COLO829 (cell line): Measurements from ENCODE around the gene TXLNB.
A peak's percentile ranks its signal among the peaks of the same experiment; 100 is the strongest.

Experiments used
- DNase-seq: peaks from one replicate; pipeline ENCODE4 v3.0.0; 2012; ENCODE audit warnings: low spot score

TXLNB gene

GRCh38 chr6:139270249-139270648, 21.5 kb downstream of the TXLNB start:
- DNase-seq: no peak

DNA sequence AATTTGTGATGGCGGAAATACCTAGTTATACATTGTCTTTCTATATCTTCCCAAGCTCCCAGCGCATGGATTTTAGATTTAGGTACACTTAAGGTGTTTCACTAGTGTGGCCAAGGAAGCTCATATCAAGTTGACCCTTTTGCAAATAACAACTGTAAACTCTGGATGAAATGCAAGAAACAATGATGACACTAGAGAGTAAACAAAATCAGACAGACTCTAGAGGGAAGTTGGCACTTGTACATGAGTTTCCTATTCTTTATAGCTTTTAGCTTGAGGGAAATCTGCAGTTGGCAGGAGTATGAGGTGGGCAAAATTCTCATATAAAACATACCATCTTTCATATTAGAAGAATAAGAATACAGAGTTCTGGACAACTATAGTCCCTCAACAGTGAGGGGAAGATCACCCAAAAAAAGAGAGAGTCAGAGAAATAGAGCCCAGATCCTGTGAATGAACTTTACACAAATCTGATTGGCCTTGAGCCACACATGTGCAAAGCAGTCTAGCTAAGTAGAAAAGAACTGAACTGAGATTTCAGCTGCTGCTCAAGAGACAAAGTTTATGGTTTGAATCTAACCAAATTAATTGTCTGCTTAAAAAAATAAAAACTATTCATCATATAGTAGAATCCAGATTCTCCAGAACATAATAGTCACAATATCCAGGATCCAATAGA, 26.1 kb downstream of the TXLNB start:
- no peak for DNase-seq

DNA sequence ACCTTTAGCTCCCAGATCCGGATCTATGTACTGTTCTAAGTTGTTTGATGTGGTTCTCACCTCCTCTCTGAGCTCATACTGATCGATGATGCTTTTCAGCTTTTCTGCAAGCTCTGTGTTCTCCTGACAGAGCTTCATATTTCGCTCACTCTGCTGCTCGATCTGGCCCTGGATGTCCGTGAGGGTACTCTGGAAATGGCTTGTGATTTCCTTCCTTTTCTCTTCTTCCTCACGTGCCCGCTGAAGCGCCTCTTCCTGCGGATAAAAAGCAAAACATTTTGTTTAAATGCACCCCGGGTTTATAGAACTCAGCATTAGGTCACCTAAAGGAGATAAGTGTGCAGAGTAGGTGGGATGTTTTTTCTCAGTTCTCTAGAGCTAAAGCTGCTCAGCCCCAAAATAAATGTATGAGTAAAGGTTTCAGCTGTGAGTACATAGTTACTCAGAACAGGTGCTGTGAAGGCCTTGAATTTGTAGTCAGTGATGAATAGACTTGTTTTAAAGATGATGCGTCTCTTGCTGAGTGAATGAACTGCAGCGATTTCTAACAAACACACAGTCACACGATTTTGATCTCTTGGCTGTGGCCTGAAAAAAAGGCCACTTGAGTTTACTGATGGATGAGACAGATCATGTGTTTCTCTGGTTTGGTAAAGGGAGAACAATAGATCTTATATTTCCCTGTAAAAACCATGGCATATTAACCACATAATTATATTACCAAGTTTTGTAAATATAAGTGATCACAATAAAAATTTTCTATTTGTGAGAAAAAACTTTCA, 29.1 kb downstream of the TXLNB start:
- DNase-seq: no peak

DNA sequence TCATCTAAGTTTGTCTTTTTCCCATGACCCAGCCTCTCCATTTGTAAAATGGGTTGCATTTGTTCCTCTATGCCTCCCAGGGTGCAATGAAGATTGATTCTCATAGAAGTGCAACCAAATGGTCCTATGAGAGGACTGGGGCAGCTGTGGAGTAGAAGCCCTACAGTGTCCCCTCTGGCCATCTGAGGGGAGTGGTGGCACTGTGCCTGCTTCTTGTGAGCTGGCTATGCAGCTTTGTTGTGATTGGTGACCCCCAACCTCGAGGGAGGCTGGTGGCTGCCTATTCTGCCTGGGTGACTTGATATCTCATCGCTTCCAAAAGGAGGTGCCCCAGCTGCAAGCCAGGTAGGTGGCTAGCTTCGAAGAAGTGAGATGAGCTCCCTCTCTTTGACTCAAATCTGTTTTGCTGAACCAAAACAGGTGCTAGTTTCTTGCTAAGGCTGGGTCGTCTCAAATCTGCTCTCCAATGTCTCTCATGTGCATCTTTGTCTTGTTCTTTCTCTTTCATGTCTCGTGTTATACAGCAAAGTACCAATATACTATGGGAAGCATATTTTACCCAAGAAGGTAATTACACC, 33.9 kb downstream of the TXLNB start:
- no peak for DNase-seq

GRCh38 chr6:139257291-139257690, 34.5 kb downstream of the TXLNB start:
- no peak for DNase-seq

- no peak for DNase-seq
Measured at GRCh38 chr6:139256087-139256486, 35.7 kb downstream of the TXLNB start.

GRCh38 chr6:139254196-139254595, 37.6 kb downstream of the TXLNB start:
- DNase-seq: no peak

- no peak for DNase-seq
Measured at GRCh38 chr6:139253656-139254055, 38.1 kb downstream of the TXLNB start.

DNA sequence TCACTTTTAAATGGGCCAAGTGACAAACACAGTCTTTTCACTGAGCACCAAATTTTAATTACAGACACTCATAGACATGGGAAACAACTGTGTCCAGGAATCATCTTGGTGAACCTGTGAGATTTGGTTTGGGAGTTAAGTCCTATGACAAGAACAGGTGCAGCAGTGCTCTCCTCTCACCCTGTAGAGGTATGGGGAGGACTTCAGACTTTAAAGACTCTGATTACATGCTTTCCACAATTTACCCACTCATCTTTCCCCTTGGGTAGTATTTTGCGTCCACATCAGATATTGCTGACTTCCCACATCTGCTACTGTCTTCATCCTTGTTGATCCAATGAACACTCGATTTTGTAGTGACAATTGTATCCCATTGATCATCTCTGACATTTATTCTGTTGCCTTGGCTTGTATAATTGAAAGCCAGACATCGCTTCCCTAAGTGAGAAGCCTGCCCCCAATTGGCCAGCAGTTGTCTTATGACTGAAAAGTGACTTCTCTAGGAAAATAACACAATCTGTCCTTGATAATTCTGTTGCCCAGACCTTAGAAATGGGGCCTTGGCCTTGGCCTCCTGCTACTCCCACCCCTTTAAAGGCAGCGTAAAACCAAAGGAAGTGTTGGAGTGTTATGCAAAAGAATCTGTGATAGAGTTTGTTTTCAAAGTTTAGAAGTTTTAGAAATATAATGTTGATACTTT, 40.0 kb downstream of the TXLNB start:
- no peak for DNase-seq

GRCh38 chr6:139251045-139251690, 40.6 kb downstream of the TXLNB start:
- DNase-seq: no peak

DNA sequence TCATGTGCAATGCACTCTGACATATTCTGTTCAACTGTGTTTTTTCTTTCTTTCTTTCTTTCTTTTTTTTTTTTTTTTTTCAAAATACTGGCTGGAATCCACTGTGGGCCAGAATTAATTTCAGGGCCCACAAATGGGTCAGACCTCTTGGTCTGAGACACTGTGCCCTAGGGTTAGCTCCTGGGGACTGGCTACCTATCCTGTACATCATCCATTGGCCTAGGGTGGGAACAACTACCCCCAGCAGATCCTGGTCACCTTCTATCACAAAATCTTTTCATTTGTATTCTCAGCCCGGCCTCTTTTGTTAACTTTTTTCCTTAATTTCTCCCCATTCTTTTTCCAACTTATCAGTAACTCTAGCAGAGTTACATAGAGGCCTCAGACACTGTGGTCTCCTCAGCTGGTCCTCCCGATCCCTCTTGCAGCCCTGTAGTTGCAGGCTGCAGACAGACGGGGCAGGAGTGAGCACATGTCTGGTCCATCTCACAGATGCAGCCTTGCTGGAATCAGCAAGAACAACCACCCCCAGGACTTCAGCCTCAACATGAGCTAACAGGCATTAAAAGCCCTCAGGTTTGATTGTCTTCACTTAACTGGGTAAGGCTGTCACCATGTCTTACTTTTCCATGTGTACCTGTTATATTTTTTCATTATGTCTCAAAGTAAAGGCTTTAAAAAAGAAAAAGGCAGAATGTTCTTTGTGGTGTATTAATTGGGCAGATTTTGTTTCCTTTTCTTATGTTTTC, 41.3 kb downstream of the TXLNB start:
- peak; percentile 13 for DNase-seq

- no peak for DNase-seq
Measured at GRCh38 chr6:139249395-139249794, 42.4 kb downstream of the TXLNB start.

DNA sequence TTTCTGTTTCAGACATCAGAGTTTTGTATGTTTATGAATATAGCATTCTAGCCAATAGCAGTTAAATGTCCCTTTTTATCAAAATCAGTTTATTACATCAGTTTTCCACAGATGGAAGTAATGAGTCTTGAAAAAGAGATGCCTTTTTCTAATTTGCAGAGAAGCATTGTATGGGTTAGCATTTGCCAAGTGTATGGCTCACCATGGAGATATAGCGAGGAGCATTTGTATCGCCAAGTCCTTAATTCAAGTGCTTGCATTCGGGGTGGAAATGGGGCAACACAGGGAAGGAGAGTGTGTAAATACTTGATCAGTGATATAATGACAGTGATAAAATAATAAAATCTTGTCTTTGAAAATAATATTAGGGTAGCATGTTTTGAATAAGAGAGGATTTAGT, 42.9 kb downstream of the TXLNB start:
- no peak for DNase-seq

- DNase-seq: no peak
Measured at GRCh38 chr6:139247618-139248017, 44.2 kb downstream of the TXLNB start.

DNA sequence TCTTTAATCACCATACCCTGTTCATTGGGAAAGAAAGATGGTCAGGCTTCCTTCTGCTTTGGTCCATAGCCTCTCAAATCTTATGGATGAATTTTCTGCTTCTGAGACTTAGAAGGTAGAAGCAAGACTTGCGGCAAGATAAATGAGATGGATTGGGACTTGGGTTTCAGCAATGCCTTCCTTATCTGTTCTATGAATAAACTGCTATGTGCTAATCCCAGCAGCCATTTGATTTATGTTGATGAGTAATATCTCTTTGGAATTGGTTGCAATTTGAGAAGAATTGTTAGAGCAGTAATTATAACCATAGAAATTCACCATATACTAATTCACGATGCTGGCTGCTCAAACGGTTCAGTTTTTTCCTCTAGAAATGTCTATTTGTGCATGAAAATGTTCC, 48.3 kb downstream of the TXLNB start:
- DNase-seq: no peak

- DNase-seq: no peak
Measured at GRCh38 chr6:139242457-139243240, 49.1 kb downstream of the TXLNB start.

- no peak for DNase-seq
Measured at GRCh38 chr6:139240161-139241010, 51.4 kb downstream of the TXLNB start.

DNA sequence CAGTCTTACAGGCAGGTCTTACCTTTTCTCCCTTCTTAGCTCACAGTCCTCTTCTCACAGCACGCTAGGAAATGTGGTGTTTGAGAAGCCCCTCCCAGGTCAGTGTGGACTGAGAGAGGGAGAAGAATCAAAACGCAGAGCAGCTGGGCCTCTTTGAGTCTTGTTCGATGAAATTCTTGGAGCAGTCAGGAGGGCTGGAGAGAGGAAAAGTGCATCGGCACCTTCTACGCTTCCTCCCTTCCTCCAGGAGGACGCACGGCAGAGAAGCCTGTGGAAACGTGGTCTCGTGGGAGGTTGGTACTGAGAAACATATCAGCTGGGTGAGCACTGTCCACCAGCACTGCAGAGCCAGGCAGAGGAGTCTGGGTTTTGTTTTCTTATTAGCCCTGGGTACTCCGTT, 52.7 kb downstream of the TXLNB start:
- no peak for DNase-seq

DNA sequence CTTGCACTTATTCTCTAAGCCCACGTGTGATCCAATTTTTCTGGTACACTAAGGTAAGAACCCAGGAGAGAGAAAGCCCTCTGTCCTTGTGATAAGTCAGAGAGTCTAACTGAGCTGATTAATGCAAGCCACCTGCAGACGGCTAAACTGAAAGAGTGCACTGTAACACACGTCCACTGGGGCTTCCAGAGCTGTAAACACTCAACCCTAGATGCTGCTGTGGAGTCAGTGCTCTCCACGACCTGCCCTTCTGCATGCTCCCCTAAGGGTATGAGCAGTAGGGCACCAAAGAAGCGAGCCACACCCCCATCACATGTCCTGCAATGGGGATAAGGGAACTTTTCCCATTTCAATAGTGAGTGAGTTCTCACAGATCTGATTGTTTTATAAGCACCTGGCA, 55.7 kb downstream of the TXLNB start:
- no peak for DNase-seq

- no peak for DNase-seq
Measured at GRCh38 chr6:139235661-139236060, 56.1 kb downstream of the TXLNB start.
